ENCODE results near the gene SPEG. TPM values are rescaled to one million over a fixed set of nuclear protein-coding genes. Genes with fewer than 3 reads are reported as not detected.
A peak's percentile ranks its signal among the peaks of the same experiment; 100 is the strongest.

Gene SPEG
- total RNA-seq, 1 donor from 2014 or later: 5.6 TPM

DNA sequence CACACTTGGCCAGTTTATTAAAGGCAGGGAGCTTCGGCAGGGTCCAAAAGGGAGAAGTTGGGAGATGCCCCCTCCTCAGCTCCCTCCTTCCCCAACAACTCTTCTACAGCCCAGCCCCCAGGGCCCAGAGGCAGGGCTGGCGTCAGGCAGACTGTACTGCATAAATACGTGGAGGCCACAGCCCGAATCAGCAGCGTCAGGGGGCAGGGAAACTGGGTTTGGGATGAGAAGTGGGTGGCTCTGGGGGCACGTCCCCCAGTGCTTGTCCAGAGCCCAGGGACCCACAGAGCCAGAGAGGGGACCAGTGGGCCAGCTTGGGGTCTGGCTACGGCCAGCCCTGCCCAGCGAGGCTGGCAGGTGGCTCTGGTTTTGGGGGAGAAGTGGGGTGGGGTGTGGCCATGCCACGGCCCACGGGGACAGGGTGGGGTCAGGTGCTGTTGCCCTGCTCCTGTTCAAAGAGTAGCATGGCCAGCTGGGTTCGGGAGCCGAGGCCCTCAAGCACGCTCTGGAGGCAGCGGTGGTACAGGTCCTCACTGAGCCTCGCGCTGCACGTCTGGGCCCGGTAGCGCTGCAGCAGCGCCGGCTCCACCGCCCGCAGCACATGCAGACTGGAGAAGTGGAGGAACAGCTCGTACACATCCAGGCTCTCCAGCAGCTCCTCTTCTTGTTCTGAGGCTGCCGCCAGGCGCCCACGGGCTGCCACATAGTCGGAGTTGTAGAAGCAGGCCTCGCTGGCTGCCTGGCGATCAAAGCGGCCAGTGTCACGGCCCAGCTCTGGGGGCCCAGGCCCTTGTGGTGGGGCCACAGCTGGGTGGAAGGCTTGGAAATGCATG is 104.5 kb downstream of the SPEG start:
- no peaks in the 10 kb centered on the region for H3K9me3 ChIP-seq
- H3K4me3 ChIP-seq: no peak overlapping the region
- DNase-seq: no peak
- H3K36me3 ChIP-seq: peaks cover 22% of the 10 kb centered on the region
- no peak overlapping the region for H3K27ac ChIP-seq
- H3K27me3 ChIP-seq: no peaks in the 10 kb centered on the region
- TF ChIP-seq, protein P1, sequence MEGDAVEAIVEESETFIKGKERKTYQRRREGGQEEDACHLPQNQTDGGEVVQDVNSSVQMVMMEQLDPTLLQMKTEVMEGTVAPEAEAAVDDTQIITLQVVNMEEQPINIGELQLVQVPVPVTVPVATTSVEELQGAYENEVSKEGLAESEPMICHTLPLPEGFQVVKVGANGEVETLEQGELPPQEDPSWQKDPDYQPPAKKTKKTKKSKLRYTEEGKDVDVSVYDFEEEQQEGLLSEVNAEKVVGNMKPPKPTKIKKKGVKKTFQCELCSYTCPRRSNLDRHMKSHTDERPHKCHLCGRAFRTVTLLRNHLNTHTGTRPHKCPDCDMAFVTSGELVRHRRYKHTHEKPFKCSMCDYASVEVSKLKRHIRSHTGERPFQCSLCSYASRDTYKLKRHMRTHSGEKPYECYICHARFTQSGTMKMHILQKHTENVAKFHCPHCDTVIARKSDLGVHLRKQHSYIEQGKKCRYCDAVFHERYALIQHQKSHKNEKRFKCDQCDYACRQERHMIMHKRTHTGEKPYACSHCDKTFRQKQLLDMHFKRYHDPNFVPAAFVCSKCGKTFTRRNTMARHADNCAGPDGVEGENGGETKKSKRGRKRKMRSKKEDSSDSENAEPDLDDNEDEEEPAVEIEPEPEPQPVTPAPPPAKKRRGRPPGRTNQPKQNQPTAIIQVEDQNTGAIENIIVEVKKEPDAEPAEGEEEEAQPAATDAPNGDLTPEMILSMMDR (IDR thresholded peaks at IDR 0.05): no peak
- peaks cover 18% of the 10 kb centered on the region for H3K4me1 ChIP-seq
- no peak for ATAC-seq
- intact Hi-C loops (cut with DNase I): no loop called here

DNA sequence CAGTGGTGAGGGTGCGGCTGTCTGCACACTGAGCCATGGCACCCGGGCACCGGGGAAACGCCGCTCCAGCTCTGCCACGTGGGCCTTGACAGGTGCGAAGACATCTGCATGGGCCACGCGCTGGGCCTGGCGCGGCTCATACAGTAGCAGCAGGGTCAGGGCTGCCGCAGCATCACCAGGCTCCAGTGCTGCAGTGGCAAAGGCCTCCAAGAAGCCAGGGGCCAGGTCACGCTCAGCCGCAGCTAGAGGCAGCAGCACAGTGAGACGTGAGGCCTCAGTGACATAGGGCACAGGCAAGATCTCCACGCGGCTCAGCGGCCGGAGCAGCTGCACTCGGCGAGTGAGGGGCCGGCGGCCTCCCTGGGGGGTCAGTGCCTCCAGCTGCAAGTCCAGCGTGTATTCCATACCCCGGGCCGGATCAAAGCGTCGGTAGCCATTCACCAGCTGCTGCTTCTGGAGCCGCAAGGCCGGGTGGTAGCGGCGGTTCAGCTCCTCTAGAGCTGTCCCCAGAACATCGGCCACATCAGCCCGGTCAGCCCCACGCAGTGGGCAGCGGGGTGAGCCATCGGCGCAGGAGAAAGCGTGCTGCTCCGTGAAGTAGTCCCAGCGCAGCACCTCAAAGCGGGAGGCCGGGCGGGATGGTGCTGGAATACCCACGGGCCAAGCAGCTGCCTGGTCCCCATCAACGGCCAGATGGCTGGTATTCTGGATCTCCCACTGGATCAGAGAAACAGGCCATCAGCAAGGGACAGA is 105.5 kb downstream of the SPEG start:
- no peak overlapping the region for H3K27ac ChIP-seq
- no peak for ATAC-seq
- H3K27me3 ChIP-seq: no peaks in the 10 kb centered on the region
- peaks cover 22% of the 10 kb centered on the region for H3K36me3 ChIP-seq
- TF ChIP-seq, protein P1 (IDR thresholded peaks at IDR 0.05): no peak
- H3K9me3 ChIP-seq: no peaks in the 10 kb centered on the region
- H3K4me3 ChIP-seq: no peak overlapping the region
- intact Hi-C loops (cut with DNase I): no loop called here
- peaks cover 24% of the 10 kb centered on the region for H3K4me1 ChIP-seq
- no peak for DNase-seq

DNA sequence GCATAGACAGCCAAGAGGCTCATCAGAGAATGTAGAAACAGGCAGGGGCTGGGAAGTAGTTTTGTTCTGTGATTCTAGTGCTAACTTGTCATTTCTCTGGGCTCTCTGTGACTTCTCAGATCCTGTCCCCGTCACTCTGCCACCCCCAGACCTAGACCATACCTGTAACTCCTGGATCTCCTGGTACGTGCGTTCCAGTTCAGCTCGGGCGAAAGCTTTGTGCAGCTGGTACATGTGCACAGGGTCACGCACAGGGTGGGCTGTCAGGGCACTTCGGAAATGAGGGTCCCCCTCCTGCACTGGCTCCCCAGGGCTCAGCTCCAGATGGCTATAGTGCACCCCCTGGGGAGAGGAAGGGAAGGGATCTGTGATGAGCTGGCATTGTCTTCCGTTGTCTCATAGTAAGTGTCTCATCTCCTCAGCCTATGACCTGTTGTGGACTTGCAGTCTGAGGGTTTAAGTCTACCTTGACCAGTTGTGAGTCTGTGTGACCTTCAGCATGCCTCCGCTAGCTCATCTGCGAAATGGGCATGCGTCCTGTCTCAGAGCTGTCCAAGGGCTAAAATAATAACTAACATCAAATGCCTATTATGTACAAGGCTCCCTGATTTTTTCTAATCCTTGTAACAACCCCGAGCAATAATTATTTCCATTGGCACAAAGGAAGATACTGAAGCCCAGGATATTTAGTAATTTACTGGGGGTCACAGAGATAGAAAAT is 106.3 kb downstream of the SPEG start:
- Histone ChIP-seq H3K4me3 (no peak overlapping the region), H3K27ac (no peak overlapping the region), H3K36me3 (peaks cover 22% of the 10 kb centered on the region), H3K4me1 (peaks cover 24% of the 10 kb centered on the region), H3K9me3 (no peaks in the 10 kb centered on the region), H3K27me3 (no peaks in the 10 kb centered on the region)
- intact Hi-C loops (cut with DNase I): no loop called here
- ATAC-seq: no peak
- TF ChIP-seq, protein P1 (IDR thresholded peaks at IDR 0.05): no peak
- no peak for DNase-seq

DNA sequence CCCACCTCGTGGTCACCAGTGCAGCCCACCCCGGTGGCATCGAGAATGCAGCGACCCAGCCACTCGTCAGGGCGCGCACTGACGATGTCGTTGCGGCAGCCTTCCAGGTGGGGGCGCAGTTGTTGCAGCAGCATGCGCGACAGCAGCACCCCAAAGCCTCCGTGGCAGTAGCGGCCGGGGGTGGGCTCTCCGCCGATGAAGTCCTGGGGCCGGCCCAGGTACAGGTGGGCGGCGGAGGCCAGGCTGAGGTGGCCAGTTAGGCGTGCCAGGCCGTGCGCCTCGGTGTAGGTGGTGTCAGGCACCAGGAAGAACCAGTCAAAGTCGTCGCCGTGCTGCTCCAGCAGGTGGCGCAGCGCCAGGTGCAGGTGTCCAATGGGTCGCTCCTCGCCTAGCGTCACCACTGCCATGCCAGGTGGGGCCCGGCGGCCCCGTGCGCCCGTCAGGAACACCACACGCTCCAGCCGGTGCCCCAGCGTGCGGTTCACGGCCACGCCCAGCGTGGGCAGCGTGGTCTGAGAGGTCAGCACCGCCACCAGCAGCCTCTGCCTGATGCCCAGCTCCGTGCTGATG is 107.1 kb downstream of the SPEG start:
- H3K4me3 ChIP-seq: peak overlapping the region; percentile 70
- ATAC-seq: peak; percentile 66
- no peaks in the 10 kb centered on the region for H3K9me3 ChIP-seq
- no peaks in the 10 kb centered on the region for H3K27me3 ChIP-seq
- peak overlapping the region; percentile 11 for H3K27ac ChIP-seq
- TF ChIP-seq, protein P1 (IDR thresholded peaks at IDR 0.05): peak; percentile 86
- peaks cover 24% of the 10 kb centered on the region for H3K4me1 ChIP-seq
- peak; percentile 94 for DNase-seq
- peaks cover 22% of the 10 kb centered on the region for H3K36me3 ChIP-seq
- intact Hi-C loops (cut with DNase I): no loop called here

DNA sequence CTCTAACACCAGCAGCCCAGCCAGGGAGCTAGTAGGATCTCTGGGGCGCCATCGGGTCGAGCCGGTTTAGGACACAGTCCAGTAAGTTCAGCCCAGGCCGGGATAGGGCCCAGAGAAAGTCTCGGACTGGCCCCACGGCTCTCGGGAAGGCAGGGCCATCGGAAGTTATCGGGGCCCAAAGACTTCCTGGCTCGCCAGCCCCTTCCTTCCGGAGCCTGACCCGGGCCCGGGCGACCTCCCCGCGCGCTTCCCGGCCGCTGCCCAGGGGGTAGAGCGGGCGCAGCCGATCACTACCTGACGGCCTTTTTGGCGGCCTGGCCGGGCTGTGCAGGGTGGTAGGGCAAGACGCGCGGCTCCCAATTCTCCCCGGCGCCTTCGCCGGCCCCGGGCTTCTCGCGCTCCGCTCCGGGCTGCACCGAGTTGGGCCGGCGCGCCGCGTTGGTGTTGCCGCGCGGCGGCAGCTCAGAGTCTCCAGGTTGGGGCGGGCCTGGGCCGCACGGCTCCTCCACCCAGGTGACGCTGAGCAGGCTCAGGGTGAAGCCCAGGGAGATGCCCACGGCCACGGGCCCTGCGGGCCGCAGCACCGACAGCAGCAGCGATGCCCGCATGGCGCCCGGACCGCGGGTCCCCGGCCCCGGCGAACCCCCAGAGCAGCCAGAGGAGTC is 108.4 kb downstream of the SPEG start:
- Histone ChIP-seq H3K27ac (peak overlapping the region; percentile 85), H3K36me3 (peaks cover 22% of the 10 kb centered on the region), H3K27me3 (no peaks in the 10 kb centered on the region), H3K9me3 (no peaks in the 10 kb centered on the region), H3K4me1 (peaks cover 24% of the 10 kb centered on the region), H3K4me3 (peak overlapping the region; percentile 70)
- TF ChIP-seq, protein P1 (IDR thresholded peaks at IDR 0.05): no peak
- peak; percentile 38 for ATAC-seq
- peak; percentile 77 for DNase-seq
- intact Hi-C loops (cut with DNase I): no loop called here
